Islet precursor cell (in vitro differentiated cells): ENCODE results near the gene OLIG3.

Experiments
- DNase-seq: peaks from one replicate; pipeline ENCODE4 v3.0.0-alpha.2; 2018

Gene OLIG3

DNA sequence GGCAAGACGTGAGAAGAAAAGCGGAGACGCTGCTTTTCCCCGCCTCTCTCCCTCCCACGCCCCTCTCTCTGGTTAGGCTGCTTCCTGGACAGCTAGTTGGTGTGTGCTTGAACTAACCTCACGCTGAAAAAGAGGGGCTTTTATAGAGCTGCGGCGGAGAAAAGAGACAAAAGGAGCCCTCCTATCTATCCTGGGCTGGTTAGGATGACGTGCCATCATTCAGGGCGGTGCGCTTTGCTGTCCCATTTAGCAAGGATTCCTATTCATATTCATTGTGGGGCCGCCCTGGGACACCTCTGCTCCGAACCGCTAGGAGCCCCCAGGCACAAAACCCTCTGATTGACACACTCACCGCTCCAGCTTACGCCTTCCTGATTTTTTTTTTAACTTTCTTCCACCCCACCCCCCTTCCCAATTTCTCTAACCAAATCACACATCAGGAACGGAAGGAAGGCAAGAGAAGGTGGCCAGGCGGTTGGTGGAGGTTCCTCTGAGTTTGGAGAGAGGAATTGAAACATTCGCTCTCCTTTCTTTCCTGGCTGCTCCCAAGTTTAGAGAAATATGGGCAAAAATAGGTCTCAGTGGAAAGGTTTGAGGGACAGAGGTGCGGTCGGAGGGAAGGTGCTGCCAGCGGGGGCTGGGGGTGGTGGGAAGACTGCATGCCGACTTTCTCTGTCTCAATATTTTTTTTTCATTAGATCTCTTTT, at the start of gene OLIG3:
Gene OLIG3 (minus strand): TSS at position 114 of the 707 bp plus-strand sequence. CDS start 224 bp downstream, outside the sequence.
- DNase-seq = peak; percentile 62

DNA sequence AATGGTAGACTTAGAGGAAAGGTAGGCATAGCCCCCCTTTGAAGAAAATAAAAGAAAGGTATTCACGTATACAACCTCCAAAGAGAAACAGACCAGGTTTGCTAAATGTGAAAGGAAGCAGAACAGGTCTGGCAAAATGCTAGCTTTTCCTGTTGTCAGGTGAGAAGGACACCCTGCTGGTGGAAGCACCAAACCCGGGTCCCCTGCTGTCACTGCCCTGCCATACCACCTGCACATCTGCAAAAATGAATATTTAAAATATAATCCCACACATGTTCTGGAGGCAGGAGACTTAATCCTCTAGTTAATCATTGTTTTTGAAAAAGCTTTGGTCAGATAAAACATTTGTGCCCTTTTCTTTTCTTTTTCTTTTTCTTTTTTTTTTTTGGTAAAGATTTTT, 48.9 kb upstream of the OLIG3 start:
- no peak for DNase-seq

DNA sequence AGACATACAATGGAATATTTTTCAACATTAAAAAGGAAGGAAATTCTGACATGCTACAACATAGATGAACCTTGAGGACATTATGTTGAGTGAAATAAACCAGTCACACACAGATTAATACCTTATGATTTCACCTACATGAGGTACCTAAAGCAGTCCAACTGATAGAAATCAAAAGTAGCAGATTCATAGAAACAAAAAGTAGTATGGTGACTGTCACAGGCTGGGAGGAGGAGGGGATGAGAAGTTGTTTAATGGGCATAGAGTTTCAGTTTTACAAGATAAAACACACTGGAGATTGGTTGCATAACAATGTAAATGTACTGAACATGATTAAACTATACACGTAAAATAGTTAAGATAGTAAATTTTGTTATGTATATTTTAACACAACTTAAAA, 48.5 kb upstream of the OLIG3 start:
- DNase-seq = no peak

DNA sequence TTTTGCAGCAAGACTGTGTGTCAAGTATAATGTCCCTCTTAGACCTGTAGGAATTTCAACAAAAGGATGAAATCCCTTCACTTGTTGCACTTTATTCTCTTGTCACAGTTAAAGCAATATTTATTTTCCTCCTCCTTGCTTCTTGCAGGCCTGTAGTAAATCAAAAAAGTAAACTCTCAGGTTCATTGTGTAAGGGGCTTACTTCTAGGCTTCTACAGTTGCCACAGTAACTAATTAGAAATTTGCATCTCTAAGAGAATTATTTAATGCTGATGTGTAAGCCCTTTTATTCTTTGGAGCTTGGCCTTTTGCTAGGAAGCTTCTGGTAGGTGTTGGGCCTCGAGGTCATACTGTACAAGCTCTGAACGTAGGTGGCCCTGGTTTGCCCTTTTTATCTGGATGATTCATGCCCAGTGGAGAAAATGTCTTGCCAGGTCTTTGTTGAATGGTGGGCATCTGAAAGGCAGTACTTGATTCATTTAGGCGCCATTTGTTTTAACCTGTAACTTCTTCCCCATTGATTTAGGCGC, 47.4 kb upstream of the OLIG3 start:
- no peak for DNase-seq

DNA sequence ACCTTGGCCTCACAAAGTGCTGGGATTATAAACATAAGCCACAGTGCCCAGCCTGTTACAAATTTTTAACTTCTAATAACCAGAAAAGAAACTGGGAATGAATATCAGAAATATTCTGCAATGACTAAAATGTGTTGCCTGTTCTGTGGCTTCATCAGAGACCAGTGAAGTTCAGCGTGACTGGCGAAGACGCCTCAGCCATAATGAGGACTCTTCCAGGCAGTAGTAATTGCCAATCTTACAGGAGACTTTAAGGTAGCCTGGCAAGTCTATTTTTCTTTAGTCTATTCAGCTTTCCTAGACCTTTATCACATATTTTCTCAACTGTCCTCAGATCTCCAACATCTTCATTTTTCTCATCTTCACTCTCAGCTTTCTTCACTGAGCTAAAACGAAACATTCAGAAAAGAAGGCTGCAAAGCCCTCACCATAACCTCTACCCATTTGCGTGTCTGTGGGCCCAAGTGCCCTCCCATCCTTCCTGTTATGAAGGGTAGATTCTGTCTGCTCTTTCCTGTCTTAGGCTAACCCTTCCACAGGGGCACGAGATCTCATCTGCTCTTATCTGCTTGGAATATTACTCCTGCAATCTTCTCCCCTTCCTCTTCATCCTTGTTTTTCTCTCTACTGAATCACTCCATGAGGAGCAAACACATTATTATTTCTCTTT, 42.0 kb upstream of the OLIG3 start:
- no peak for DNase-seq

DNA sequence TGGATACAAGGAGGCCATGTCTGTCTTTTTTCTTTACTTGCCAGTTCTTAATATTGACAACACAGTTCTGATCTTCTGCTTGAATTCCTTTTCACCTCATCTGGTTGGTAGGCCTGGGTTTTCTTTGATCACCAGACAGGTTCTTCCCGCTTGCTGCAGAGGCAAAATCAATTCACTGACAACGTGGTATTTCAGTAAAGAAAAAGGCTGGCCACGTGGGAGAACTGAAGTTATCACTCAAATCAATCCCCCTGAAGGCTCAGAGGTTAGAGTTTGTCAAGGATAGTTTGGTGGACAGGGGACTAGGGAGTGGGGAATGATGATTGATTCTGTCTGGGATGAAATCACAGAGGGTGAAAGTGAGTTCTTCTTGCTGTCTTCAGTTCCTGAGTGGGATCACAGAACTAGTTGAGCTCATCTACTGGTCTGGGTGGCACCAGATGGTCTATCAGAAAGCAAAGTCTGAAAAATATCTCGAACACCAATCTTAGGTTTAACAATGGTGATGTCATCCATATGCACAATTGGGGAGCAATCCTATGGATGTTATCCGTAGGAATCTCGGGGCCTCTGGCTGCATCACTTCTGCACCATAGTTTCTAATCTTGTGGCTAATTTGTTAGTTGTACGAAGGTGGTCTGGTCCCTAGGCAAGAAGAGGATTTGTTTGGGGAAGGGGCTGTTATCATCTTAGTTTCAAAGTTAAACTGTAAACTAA, 37.3 kb upstream of the OLIG3 start:
- no peak for DNase-seq

DNA sequence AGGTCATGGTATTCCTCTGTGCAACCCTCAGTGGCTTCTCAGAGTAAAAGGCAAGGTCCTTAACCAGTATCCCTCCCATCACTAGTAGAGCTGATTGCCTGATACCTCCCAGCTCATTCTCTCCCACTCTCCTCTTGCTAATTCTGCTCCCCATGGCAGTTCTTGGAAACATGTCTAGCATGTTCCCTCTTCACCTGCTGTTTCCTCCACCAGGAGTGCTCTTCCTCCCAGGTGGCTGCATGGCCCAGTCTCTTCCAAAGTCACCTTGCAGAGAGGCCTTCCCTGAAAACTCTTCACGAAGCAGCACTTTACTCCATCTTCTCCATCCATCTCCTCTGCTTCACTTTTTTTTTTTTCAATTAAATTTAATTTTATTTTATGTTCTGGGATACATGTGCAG, 36.2 kb upstream of the OLIG3 start:
- no peak for DNase-seq

DNA sequence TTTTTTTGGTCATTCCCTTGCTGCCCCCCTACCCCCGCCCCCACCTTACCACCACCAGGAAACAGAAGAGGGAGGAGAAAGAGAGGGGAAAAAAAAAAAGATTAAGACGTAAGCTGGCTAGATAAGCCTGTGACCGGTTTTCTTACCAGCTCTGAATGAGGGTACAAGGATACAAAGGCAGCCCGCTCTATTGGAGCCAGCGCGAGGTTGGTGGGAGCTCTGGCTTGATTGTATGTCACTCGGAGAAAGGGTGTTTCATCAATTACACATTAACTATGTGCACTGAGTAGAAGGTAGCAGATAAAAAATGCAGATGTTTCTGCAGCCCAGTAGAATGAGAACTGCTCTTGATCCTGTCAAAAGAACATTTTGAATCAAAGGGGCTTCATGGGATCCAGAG, 28.6 kb upstream of the OLIG3 start:
- DNase-seq = no peak

DNA sequence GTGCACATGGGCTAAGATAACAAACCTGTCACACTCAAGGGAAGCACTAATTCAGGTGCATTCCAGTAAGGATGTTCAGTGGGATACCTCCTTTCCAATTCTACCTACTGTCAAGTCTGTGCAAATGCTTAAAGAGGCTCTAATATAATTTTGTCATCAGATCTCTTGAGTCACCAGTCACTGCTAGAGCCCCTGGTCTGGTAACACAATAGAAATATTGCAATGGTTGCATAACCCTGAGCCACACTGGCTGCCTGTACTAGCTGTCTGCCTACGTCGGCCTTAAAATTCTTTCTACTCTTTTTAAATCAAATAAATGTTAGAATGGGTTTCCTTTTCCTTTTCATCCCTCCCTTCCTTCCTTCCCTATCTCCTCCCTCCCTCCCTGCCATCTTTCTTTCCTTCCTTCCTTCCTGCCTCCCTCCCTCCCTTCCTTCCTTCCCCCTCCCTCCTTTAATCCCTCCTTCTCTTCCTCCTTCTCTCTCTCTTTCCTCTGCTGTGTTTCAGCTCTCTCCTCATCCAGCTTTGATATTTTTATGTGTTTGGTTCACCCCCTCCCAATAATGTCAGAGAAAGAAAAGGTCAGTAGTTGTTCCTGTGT, 28.1 kb upstream of the OLIG3 start:
- no peak for DNase-seq

DNA sequence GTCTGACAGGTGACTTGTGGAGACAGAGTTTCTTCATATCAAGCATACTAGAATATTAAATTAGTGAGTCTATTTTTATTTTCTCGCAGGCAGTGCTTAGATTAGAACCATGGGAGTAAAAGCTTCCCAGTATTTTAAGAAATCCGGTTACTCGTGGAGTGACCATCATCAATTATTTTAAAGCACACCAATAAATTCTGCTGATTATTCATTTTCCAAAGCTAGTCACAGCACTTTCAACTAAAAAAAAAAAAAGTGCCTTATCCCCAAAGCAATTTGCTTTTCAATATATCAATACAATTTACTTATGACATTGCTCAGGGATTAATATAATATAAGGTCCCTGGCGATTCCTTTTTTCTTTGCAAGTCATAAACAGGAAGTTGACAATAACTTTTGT, 26.3 kb upstream of the OLIG3 start:
- DNase-seq = no peak

DNA sequence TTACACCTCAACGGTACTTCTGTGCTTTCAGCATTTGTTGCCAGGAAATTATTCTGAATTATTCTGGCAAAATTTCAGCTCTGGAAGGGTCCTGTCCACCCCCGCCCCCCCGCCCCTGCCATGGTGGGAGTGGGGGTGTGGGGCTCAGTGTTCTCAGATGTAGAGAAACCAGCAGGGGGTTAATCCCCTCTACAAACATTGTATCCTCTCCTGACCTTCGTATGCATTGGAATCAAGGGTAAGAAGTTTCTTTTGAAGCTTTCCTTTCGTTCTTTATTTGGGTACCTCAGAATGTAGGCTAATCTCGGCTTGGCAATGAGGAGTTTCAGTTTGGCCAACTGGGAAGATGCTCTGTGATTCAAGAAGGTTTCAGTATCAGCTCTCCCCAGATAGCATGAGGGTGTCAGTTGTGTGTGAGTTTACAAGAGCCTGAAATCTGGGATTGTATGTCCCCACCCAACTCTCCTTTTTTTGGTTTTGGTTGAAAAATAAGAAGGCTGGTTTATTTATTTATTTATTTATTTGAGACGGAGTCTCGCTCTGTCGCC, 25.5 kb upstream of the OLIG3 start:
- DNase-seq = no peak

DNA sequence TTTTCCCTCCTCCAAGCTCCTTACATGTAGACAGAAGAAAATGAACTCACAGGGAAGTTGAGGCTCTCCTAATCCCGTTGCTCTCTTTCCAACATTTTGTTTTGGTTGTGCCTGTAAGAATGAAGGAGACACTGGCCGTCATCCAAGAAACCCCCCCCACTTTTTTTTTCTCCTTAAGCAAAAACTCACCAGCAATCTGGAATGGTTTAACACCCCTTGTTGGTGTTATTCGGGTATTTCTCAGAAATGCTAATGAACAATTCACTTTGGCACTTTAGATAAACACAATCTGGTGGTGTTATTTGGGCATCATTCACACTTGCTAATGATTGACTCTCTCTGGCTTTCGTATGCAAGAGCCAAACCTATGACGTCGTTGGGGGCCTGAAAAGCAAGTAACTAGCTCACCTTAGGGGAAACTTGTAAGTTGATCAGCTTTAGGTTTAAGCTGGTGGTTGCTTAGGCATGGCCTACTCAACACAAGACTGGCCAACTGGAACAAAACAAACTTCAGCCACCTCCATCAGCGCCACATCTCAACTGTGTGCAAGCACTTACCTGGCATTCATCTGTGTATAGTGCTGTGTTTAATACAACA, 24.3 kb upstream of the OLIG3 start:
- no peak for DNase-seq

DNA sequence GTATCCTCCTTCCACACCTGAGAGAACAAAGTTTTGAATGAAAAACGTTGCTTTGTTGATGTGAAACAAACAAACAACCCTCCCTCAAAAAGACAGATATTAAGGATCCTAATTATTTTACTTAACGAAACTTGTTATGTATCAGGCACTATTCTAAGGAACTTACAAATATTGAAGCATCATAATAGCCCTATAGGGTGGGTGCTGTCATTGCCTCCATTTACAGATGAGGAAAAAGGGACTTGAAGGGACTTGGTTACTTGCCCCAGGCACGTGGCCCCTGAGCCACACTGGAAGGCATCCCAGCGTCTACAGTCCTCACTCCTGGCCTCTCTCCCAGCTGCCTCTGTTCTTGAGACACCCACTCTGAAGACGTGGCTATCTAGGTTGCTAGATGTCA, 20.2 kb upstream of the OLIG3 start:
- no peak for DNase-seq

DNA sequence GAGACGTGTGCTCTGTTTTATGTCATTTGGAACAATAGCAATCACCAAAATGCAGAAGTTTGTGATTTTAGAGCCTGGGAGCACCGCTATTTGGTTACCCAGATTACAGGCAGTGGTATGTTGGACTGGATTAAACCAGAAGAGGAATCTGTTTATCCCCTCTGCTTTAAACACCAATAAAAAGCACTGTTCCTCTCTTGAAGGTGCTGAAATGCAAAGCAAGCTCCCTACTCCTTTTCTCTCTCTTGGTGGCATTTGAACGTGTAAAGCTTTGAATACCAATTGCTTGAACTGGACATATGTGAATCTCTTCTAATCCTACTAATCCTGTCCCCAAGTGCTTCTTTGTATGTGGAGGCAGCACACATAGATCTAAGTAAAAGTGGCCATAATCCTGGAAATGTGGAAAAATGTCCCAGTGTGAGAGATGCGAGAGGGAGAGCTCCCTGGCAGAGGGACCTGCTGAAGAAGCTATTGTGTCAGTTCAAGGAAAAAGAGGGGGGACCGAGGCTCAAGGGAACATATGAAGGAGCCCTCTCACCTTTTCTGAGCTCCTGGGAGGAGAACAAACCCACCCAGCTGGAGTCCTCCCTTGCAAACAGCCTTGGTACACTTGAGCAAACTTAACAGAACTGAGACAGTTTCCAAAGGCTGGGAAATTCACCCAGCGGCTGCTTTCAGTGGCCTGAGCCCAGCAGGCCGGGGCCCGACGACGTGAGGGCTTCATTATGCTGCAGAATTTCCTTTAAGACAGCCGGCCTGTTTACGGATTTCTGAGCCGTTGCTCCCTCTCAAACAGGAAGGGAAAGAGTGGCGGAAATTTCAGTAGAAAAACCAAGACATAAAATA, 18.8 kb upstream of the OLIG3 start:
- DNase-seq = no peak

DNA sequence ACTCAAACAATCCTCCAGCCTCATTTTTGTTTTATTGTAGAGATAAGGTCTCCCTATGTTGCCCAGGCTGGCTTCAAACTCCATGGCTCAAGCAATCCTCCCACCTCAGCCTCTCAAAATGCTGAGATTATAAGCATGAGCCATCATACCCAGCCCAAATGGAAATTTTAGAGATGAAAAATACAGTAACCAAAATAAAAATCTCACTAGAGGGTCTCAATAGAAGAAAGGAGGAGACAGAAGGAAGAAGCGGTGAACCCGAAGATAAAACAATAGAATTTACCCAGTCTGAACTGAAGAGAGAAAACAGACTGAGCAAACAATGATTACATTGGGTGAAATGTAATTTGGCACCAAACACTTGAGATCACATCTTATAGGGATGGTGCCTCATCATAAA, 16.7 kb upstream of the OLIG3 start:
- no peak for DNase-seq

DNA sequence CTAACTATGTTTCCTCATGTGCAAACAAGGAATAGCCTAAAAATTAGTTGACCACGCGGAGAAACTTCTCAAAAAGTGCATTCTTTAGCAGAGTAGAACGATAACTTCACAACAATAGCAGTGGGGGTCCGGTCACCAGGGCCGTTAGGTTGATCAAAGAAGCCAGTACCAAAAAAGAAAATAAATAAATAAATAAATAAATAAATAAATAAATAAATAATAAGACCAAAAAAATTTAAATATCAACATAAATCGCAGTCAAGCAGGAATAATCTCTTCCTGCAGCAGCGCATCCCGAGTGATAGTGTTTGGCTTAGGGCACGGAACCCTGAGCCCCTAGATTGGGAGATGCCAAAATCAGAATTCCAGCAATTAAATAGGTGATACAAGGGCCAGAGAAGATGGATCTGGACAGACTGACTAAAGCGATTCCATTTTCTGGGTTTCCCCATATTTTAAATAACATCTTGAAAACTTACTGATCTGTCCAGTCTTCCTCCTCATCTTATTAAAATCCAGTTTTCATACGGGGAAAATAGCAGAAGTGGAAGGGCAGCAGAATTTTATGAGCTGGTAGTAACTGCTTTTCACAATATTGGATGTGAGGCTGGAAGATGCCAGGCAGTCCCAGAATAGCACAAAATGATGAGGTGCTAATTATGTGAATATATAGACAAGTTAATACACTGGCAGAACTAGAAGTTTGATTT, 4.4 kb upstream of the OLIG3 start:
- DNase-seq = no peak

DNA sequence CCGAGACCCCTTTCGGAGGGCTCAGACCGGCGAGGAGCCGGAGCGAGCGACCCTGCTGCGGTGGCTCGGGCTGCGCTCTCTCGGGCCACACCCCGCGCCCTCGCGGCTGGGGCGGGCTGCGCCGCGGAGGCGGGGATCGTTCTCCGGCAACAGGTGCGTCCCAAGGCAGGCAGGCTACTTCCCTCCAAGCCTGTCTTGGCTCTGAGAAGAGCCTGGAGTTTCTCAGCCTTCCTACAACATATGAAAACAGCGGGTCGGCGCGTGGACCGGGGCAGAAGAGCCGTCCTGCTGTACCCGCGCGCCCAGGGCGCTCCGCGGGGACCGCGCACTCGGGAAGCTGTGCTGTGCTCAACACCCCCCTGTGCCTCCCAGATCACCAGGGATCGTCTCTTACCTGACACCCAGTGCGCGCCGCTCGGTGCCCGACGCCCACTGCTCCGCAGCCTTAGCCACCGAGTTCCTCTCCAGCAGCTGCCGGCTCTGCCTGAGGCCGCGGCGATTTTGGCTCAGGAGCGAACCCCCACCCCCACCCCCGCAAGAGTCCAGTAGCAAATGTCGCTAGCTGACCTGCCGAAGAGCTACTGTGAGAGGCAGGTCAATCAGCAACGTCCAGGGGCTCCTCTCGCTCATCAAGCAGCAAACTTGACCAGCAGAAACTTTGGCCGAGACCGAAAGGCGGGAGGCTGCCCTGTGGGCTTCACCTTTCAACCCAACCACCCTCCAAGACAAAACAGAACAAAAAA, 3.7 kb upstream of the OLIG3 start:
- DNase-seq = peak; percentile 66

DNA sequence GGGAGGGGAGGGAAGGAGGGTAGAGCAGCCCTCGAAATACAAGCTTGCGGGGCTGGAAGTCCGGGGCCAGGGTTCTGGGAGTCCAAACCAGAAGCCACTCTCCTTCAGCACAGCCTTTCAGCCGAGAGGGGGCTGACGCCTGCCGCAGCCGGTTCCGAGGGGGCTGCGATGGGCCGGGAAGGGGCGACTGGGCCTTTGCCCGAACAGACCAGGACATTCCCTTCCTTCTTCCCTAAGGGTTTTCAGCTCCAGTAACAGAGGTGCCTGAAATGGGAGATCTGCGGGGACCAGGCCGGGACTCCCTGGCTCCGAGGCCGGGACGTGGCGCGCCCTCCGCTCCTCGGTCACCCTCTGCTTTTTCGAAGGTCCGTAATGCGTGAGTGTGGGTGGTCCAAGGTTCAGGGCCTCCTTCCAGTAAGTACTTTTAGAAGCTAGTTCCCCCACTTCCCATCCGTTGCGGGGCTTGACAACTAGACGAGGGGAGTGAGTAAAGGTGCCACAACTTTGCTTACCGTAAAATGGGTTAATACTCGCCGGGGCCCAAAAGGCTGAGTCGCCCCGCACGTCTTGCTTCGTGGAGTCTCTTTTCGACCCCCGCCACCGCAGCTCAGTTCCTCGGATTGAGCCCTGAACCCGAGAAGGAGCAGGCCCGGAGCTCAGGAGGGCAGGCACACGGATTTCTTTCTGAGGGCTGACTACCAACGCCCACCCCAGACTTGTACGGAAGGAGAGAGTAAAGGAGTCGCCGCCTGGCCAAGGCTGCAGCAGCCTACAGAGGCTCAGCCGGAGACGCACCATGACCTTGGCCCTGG, 2.9 kb upstream of the OLIG3 start:
- no peak for DNase-seq

DNA sequence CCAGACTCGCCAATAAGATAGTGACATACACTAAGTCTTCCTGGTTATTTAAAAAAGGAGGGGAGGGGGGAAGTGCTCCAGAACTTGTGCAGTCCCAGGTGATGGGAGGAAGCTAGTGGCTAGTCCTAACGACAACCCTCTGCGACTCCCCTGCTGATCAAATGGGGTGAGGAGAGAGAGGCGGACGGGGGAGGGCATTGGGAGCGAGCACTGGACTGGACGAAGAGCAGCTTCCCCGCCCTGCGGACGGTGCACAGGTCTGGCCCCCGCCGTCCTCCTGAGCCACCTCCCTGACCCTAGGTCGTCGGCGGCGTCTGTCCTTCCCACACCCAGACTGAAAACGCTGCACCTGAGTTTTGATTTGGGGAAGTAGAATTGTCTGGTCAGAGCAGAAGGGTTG, 2.2 kb upstream of the OLIG3 start:
- DNase-seq = no peak
